DMS53 treated with DMSO at 0.1 percent for 48 hours (cell line): ENCODE measurements around the gene ZNF366.

Experiments used
- DNase-seq: peaks from one replicate; lab custom pipeline; 2025; ENCODE audit not compliant: unreplicated experiment; lab: John Stamatoyannopoulos, UW

Gene ZNF366

GRCh38 chr5:72465601-72466563 is 41.3 kb downstream of the ZNF366 start:
- no peak for DNase-seq

GRCh38 chr5:72465066-72465465 is 42.1 kb downstream of the ZNF366 start:
- DNase-seq = no peak

GRCh38 chr5:72464071-72464470 is 43.1 kb downstream of the ZNF366 start:
- no peak for DNase-seq

GRCh38 chr5:72463449-72464052 is 43.7 kb downstream of the ZNF366 start:
- DNase-seq = no peak

GRCh38 chr5:72460413-72460812 is 46.8 kb downstream of the ZNF366 start:
- DNase-seq = no peak

- DNase-seq = no peak
Measured at GRCh38 chr5:72459913-72460312, 47.3 kb downstream of the ZNF366 start.

GRCh38 chr5:72459089-72459661 is 48.0 kb downstream of the ZNF366 start:
- no peak for DNase-seq

GRCh38 chr5:72458407-72458806 is 48.8 kb downstream of the ZNF366 start:
- DNase-seq = no peak

GRCh38 chr5:72457491-72457890 is 49.7 kb downstream of the ZNF366 start:
- DNase-seq = no peak

- no peak for DNase-seq
Measured at GRCh38 chr5:72456391-72457074, 50.7 kb downstream of the ZNF366 start.

GRCh38 chr5:72455476-72455875 is 51.7 kb downstream of the ZNF366 start:
- no peak for DNase-seq

- no peak for DNase-seq
Measured at GRCh38 chr5:72454996-72455395, 52.2 kb downstream of the ZNF366 start.

- no peak for DNase-seq
Measured at GRCh38 chr5:72453246-72453775, 53.9 kb downstream of the ZNF366 start.

- no peak for DNase-seq
Measured at GRCh38 chr5:72452515-72453245, 54.5 kb downstream of the ZNF366 start.

GRCh38 chr5:72451741-72452505 is 55.3 kb downstream of the ZNF366 start:
- no peak for DNase-seq

GRCh38 chr5:72448368-72448767 is 58.8 kb downstream of the ZNF366 start:
- DNase-seq = no peak

GRCh38 chr5:72447751-72448150 is 59.5 kb downstream of the ZNF366 start:
- DNase-seq = no peak

- DNase-seq = no peak
Measured at GRCh38 chr5:72445969-72446368, 61.2 kb downstream of the ZNF366 start.

GRCh38 chr5:72443883-72444282 is 63.3 kb downstream of the ZNF366 start:
- DNase-seq = no peak
